ENCODE measurements around the gene LEFTY2.

DNA sequence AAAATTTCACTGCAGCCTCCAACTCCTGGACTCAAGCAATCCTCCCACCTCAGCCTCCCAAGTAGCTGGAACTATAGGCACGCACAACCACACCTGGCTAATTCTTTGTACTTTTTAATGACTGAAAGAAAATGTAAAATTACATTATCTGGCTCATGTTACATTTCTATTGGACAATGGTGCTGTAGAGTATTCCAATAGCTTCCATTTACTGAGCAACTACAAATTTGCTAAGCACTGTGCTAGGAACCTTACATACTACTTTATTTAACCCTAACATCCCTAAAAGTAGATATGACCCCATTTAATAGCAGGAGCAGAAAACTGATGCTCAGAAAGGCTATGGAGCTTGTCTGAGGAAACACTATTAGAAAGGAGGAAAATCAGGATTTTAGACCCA lies 38.4 kb upstream of the LEFTY2 start:
- no peak for TF ChIP-seq CTCF (IDR thresholded peaks at IDR 0.05)
- no peak for TF ChIP-seq EZH2 (IDR thresholded peaks at IDR 0.05; ENCODE audit: borderline replicate concordance, insufficient read depth, low read depth, low read length, poor library complexity, severe bottlenecking)
